Measurements from ENCODE around the gene ETNK2.

GRCh38 chr1:204115116-204115515 lies 36.7 kb downstream of the ETNK2 start:
- TF ChIP-seq POLR2A (IDR thresholded peaks at IDR 0.05; ENCODE audit: low read depth, low read length), result no peak
- TF ChIP-seq TAF1 (IDR thresholded peaks at IDR 0.05; ENCODE audit: borderline replicate concordance, low read depth, low read length), result no peak

All from GM12892 (cell line).